GDM1 (cell line): Measurements from ENCODE around the gene HNRNPF.

ENCODE experiments used
- DNase-seq: peaks from one replicate; lab custom pipeline; 2025; lab: John Stamatoyannopoulos, UW

HNRNPF gene

DNA sequence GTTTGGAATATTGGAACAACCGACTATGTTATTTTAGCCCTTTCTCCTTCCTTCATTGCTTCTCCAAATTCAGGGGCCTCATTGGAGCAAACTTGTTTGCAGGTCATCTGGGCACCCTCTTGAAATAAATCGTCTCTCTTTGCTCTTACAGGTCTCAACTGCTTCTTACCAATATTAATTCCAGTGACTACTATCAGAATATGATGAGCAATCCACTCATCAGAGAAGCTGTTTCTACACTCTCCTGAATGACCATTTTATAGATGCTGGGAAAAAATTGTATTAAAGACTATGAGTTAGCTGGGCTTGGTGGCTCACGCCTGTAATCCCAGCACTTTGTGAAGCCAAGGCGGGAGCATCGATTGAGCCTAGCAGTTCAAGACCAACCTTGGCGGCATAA lies 12.5 kb upstream of the HNRNPF start:
- no peak for DNase-seq

DNA sequence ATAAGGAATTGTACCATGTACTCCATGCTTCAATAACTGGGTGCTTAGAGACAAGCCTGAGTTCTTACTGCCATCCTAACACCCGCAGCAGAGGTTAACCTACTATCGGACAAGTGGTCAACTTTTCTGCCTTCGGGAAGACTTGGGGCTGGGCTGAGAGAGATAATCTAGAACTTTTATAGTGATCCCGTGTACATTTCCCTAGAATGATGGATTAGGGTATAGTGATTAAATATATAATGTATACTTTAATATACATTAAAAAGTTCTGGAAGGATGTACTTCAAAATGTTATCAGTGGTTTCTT lies 12.2 kb upstream of the HNRNPF start:
- no peak for DNase-seq

DNA sequence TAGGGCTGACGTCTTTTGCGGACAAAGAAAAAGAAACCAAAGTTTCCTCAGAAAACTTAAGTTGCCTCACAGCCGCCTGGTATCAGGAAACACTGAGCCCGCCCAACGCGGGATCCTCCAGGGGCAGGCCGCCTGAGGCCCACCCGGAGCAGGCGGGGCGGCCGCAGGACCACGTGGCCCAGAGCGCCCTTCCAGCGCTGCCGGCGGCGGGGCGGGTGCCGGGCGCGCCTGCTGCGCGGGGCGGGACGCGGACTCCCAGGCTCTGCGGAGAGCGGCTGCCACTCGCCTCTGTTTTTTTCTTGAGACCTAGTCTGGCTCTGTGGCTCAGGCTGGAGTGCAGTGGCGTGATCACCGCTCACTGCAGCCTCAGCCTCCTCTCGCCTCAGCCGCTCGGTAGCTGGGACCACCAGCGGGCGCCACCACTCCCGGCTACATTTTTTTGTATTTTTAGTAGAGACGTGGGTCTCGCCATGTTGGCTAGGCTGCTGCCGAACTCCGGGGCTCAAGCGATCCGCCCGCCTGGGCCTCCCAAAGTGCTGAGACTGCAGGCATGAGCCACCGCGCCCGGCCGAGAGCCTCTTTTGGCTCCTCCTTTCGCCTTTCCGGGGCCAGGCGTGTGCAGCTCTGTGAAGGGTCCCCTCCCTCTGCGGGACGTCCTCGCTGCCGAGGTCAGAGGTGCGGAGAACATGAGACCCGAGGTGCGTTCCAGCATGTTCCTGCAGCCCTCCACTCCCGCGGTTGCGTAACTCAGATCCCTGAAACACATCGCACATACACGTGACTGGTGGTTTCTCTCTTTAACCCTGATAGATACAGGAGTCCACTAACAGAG lies 11.6 kb upstream of the HNRNPF start:
- DNase-seq, result peak; percentile 79

DNA sequence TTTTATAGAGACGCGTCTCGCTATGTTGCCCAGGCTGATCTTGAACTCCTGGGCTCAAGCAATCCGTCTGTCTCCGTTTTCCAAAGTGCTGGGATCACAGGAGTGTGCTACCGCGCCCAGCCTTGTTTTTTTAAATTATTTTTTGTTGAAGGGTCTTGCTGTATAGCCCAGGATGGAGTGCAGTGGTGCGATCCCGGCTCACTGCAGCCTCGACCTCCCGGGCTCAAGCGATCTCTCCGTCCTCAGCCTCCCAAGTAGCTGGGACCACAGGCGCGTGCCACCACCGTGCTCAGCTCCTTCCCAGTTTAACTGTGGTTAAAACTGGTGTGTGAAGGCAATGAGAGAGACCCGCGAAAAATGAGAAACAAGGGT lies 11.0 kb upstream of the HNRNPF start:
- no peak for DNase-seq

DNA sequence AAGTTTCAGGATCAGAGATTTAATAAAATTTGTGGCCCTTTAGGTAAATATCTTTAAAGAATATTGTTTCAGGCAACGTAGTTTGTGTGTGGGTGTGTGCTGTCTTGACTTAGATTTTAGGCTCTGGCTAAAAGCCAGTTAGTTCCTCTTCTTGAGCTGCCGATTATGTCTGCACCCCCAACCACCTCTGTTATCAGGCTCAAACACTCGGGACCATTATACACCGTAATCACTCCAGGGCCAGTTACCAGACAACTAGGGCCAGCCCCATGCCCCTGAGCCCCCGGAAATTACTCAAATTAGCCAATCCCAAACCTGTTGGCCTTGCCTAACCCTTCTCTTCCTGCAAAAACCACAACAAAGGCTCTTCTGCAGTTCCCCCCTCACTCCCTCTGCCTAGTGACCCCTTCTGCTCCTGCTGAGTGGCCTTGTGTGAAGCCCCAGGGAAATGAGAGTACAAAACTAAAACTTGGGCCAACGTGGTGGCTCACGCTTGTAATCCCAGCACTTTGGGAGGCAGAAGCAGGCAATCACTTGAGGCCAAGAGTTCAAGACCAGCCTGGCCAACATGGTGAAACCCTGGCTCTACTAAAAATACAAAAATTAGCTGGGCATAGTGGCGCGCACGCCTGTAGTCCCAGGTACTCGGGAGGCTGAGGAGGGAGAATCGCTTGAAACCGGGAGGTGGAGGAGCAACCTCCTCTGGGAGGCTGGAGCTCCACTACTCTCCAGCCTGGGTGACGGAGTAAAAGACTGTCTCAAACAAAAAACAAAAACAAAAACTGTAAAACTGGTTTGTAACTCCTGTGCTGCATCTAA lies 9.2 kb upstream of the HNRNPF start:
- peak; percentile 96 for DNase-seq

DNA sequence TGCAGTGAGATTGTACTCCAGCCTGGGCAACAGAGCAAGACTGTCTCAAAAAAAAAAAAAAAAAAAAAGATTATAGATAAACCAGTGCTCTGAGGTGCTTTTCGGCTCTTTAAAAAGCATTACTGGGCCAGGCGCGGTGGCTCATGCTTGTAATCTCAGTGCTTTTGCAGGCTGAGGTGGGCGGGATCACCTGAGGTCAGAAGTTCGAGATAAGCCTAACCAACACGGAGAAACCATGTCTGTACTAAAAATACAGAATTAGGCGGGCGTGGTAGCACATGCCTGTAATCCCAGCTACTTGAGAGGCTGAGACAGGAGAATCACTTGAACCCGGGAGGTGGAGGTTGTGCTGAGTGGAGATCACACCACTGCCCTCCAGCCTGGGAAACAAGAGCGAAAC lies 6.6 kb upstream of the HNRNPF start:
- no peak for DNase-seq

DNA sequence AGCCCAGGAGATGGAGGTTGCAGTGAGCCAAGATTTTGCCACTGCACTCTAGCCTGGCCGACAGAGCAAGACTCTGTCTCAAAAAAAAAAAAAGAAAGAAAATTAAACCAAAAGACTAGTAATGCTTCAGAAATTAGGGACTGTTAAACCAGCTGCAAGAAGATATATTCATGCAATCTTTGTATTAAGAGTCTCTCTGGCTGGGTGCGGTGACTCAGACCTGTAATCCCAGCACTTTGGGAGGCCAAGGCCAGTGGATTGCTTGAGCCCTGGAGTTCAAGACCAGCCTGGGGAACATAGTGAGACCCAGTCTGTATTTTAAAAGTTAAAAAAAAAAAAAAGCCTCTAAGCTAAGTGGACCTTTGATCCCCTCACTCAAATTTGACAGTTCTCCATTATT lies 2.5 kb upstream of the HNRNPF start:
- no peak for DNase-seq

DNA sequence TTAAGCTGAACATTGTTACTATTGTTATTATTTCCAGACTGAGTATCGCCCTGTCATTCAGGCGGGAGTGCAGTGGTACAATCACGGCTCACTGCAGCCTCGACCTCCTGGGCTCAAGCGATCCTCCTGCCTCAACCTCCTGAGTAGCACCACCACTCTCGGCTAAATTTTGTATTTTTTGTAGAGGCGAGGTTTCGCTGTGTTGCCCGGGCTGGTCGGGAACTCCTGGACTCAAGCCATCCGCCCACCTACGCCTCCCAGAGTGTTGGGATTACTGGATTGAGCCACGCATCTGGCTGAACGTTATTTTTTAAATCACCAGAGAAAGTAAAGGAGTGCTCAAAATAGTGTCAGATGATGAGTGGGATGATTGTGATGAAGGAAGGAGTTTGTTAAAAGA lies 1.4 kb upstream of the HNRNPF start:
- DNase-seq, result no peak

DNA sequence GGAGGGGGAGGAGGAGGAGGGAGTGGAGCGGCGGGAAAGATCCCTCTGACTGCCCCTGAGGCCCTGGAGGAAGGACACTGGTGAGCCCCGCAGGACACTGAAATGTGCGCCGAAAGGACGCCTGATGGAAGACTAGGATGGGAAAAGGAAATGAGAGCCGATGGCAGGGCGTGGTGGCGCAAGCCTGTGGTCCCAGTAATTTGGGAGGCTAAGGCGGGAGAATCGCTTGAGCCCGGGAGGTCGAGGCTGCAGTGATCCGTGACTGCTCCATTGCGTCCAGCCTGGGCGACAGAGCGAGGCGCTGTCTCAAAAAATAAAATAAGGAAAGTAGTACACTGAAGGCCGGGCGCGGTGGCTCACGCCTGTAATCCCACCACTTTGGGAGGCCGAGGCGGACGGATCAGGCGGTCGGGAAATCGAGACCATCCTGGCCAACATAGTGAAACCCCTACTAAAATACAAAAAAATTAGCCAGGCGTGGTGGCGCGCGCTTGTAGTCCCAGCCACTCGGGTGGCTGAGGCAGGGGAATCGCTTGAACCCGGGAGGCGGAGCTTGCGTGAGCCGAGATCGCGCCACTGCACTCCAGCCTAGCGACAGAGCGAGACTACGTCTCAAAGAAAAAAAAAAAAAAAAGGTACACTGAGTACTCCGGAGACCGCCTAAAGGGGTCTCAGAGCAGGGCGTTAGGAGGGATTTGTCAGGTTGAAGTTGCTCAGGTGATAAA lies 561 bp upstream of the HNRNPF start:
- DNase-seq, result no peak

DNA sequence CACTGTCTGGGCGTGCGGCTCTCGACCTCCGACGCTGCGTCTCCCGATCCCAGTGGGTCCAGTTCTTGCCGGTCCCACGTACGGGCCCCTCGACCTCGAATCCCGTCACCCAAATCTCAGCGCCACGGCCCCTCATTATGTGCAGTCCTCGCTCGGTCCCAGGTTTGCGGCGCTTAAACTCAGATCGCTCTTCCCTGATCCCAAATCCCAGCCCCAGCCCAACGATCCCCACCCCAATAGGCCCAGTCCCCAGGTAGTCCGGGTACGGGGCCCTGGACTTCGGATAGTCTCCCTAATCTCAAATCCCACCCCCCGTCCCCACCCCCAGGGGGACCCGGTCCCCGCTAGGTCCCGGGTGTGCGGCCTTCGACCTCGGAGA lies 666 bp downstream of the HNRNPF start:
- DNase-seq, result no peak

DNA sequence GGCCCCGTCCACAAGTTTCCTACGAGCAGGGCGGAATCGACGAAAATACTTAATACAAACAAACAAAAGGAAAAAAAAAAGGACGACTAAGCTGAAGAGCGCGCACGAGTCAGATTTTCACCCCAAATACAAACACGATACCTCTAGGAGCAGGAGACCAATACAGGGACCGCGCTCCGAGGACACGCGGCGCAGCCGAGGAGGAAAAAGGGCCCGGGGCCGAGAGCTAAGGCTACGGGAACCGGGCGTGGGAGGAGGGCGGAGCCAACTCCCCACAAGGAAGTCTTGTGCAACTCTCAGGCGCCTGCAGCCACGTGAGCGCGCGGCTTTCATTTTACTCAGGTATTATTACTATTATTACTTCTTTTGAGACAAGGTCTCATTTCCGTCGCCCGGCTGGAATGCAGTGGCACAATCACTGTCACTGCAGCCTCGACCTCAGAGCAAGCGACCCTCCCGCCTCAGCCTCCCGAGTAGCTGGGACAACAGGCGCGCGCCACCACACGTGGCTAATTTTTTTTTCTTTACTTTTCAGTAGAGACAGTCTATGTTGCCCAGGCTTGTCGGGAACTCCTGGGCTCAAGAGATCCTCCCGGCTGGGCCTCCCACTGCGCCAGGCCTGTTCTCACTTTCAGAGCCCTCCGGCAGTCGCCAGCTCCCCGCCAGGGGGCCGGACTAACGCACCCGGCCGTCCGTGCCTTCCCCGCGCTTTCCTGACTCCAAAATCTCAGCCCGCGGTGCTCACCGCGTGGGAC lies 1.2 kb downstream of the HNRNPF start:
- DNase-seq, result peak; percentile 74

DNA sequence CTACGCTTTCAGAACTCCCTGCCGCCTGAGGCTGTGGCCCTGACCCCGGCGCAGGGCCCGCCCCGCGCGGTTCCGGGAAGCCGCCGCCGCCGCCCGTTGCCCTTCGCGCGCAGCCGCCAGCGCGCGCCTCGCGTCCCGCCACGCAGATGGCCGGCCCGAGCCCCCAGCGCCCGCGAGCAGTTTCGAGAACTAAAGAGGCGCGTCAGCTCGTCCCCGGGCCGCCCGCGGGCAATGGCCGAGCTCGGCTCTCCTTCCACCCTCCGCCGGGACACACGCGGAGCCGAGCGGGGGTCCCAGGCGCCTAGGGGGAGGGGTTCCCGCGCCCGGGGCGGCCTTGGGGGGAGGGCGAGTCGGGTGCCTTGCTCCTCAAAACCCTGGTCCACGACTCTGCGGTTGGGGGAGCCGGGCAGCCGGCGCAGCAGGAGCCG lies 1.8 kb downstream of the HNRNPF start:
- peak; percentile 26 for DNase-seq

DNA sequence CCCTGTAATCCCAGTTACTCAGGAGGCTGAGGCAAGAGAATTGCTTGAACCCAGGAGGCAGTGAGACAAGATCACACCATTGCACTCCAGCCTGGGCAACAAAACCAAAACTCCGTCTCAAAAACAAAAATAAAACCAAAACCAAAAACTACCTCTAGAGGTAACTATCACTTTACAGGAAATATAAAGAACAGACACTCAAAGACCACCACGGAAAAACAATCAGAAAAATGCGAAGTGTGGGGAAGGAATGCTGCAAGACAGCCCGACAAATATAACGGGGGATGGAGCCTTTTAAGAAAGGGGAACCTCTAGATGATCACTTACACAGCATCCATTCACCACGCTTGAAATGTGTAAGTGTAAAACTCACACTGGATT lies 4.3 kb downstream of the HNRNPF start:
- DNase-seq, result no peak

DNA sequence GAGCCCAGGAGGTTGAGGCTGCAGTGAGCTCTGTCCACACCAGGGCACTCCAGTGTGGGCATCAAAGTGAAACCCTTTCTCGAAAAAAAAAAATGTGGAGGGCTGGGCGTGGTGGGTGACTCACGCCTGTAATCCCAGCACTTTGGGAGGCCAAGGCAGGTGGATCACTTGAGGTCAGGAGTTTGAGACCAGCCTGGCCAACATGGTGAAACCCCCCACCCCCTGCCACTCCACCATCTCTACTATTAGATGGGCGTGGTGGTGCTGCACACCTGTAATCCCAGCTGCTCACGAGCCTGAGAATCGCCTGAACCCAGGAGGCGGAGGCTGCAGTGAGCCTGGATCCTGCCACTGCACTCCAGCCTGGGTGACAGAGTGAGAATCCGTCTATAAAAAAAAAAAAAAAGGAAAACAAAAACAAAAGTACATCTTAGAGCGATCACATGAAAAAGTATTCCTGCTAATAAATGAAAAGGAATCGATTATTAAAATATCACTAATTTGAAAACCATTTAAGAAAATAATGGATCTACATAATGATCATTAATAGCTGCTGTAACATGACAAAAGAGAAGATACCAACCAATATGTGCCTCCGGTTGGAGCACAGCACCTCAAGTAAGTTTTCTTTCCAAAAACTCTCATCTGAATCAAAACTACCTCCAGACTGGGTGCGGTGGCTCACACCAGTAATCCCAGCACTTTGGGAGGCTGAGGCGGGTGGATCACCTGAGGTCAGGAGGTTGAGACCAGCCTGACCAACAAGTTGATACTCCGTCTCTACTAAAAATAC lies 4.9 kb downstream of the HNRNPF start:
- no peak for DNase-seq

DNA sequence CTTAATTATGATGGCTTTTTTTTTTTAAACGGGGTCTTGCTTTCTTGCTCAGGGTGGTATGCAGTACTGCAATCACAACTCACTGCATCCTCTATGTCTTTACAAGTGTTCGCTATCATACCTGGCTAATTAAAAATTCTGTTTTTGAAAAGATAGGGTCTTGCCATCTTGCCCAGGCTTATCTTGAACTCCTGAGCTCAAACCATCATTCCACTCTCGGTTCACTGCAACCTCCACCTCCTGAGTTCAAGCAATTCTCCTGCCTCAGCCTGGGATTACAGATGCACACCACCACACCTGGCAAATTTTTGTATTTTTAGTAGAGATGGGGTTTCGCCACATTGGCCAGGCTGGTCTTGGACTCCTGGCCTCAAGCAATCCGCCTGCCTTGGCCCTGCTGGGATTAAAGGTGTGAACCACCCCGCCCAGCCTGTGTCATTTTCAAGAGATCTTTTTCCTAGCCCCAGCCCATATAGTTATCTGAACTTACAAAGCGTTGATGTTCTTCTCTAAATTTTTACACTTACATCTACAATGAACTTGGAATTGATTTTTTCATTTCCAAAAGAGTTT lies 6.0 kb downstream of the HNRNPF start:
- DNase-seq, result no peak

DNA sequence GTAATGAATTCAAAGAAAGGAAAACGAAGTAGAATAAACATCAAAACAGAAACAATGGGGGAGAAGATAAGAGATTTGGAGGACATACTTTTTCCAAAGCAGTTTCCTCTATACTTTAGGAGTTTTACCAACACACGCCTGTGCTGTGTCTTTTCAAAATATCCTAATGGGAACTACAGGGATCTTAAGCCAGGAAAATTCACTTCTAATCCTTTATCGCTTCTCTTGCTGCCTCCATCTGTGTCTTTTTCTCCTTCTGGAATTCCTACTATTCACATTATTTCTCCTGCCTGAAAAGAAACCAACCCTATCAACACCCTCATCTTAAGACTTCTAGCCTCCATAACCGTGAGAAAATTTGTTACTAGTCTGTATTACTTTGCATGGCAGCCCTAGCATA lies 6.8 kb downstream of the HNRNPF start:
- no peak for DNase-seq

DNA sequence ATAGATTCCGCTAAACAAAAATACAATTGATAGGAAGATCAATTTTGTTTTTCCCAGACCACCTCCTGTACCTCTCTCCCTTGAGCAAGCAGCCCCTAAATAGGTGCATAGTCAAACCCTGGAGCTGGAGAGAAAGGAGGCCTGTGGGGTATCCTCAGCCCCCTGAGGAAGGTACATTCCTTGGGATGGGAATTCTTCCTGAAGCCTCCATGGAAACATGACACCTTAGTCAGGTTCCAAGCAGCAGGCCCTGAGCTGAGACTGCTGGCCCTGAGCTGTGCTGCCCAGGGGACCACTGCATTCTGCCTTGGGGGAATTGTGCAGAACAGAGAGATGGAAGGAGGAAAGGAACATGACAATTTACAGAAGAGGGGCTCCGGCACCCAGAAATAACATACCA lies 7.4 kb downstream of the HNRNPF start:
- no peak for DNase-seq

DNA sequence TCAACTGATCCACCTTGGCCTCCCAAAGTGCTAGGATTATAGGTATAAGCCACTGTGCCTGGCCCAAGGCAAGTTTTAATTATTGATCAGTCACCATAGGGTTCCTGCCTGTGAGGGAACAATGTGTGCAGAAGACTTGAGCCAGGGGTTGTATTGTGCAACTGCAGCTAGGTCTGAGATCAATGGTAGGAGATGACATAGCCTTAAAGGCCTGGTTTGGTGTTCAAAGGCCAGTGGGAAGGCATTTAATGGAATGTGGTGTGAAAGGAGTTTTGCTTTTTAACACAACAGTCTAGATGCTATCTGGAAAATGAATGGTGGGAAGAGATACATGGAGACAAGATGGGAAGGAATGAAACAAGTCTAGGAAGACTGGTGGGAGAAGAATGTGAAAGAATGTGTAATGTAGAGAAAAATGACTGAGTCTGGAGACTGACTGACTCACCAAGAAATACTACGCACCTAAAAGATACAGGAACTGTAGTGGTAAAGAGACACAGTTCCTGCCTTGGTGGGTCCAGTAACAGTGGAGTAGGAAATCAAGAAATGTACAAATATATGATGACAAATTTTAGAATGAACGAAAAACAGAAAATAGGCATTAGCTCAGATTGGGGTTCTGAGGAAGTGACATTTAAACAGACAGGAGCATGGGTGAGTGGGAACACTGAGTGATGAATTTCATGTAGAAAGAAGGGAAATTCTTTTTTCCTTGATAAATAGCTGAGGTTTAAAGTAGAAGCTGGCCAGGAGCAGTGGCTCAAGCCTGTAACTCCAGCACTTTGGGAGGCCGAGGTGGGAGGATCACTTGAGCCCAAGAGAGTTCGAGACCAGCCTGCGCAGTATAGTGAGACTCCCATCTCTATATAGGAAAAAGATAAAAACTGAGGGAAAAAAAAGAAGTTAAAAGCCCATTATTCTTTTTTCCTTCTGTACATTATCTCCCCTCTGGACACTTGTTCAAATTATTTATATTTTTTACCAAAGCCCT lies 9.4 kb downstream of the HNRNPF start:
- no peak for DNase-seq

DNA sequence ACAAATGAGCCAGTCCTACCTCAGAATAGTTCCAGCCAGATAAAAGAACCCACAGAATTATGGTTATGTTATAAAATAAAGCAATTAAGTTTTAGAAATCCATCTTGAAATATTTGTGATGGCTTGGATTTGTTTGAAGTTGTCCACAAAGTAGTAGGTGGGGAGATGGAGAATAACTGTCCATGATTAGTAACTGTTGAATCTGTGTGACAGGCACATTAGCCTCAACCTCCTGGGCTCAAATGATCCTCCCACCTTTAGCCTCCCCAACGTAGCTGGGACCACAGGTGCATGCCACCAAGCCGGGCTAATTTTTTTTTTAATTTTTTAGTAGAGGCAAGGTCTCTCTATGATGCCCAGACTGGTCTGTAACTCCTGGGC lies 10.1 kb downstream of the HNRNPF start:
- DNase-seq, result no peak
